ENCODE measurements around the gene FARS2.

FARS2 gene

GRCh38 chr6:5499644-5500306, 238.5 kb downstream of the FARS2 start:
- TF ChIP-seq, protein P1, sequence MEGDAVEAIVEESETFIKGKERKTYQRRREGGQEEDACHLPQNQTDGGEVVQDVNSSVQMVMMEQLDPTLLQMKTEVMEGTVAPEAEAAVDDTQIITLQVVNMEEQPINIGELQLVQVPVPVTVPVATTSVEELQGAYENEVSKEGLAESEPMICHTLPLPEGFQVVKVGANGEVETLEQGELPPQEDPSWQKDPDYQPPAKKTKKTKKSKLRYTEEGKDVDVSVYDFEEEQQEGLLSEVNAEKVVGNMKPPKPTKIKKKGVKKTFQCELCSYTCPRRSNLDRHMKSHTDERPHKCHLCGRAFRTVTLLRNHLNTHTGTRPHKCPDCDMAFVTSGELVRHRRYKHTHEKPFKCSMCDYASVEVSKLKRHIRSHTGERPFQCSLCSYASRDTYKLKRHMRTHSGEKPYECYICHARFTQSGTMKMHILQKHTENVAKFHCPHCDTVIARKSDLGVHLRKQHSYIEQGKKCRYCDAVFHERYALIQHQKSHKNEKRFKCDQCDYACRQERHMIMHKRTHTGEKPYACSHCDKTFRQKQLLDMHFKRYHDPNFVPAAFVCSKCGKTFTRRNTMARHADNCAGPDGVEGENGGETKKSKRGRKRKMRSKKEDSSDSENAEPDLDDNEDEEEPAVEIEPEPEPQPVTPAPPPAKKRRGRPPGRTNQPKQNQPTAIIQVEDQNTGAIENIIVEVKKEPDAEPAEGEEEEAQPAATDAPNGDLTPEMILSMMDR (IDR thresholded peaks at IDR 0.05; ENCODE audit: low read depth, low read length, missing control alignments), result no peak
- no peak for DNase-seq (ENCODE audit: extremely low read depth, low read depth)
- H3K4me3 ChIP-seq (replicated peaks; ENCODE audit: low read depth, low read length), result no peak overlapping the region

DNA sequence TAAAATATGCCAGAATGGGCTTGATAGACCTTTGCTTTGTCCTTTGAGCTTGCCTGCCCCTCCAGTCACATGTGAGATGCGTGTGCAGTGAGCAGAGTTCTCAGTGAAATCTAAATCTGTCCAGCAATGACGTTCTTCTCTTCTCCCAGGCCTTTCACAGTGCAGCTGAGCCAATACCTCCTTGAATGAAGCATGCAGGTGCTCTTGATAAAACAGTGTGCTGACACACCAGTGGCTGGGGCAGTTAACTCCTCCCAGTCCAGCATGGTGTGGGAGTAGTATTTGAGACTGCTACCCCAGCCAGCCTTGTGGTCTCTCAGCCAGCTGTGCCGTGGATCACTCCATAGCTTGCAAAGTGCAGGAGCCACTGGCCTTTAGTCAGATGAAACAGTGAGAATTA, 240.5 kb downstream of the FARS2 start:
- H3K4me3 ChIP-seq (replicated peaks; ENCODE audit: low read depth, low read length), result no peak overlapping the region
- TF ChIP-seq, protein P1 (IDR thresholded peaks at IDR 0.05; ENCODE audit: low read depth, low read length, missing control alignments), result no peak
- DNase-seq (ENCODE audit: extremely low read depth, low read depth), result no peak

DNA sequence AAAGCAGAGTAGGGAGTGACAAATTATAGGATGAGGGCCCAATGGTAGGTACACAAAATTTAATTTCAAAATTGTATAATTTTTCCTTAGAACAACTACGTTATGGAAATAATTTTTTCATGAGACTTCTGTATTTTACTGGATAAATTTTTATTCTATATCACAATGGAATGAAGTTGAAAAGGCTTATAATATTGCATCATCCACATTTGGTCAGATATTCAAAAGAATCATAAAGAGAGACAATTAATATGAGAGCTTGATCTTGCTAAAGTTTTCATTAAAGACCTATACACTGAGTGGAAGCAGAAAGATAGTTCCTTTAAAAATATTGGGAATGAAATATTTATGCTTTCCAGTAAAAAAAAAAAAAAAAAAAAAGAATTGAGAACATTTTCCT, 242.8 kb downstream of the FARS2 start:
- no peak for DNase-seq (ENCODE audit: extremely low read depth, low read depth)
- TF ChIP-seq, protein P1 (IDR thresholded peaks at IDR 0.05; ENCODE audit: low read depth, low read length, missing control alignments), result no peak
- no peak overlapping the region for H3K4me3 ChIP-seq (replicated peaks; ENCODE audit: low read depth, low read length)

GRCh38 chr6:5506149-5506548, 244.8 kb downstream of the FARS2 start:
- H3K4me3 ChIP-seq (replicated peaks; ENCODE audit: low read depth, low read length), result no peak overlapping the region
- TF ChIP-seq, protein P1 (IDR thresholded peaks at IDR 0.05; ENCODE audit: low read depth, low read length, missing control alignments), result no peak

GRCh38 chr6:5506597-5506996, 245.3 kb downstream of the FARS2 start:
- TF ChIP-seq, protein P1 (IDR thresholded peaks at IDR 0.05; ENCODE audit: low read depth, low read length, missing control alignments), result no peak
- no peak for DNase-seq (ENCODE audit: extremely low read depth, low read depth)
- H3K4me3 ChIP-seq (replicated peaks; ENCODE audit: low read depth, low read length), result no peak overlapping the region

More at GRCh38 chr6:5506149-5506548, 244.8 kb downstream of the FARS2 start:
- DNase-seq (ENCODE audit: extremely low read depth, low read depth), result no peak

GRCh38 chr6:5507131-5507681, 245.9 kb downstream of the FARS2 start:
- no peak for DNase-seq (ENCODE audit: extremely low read depth, low read depth)
- TF ChIP-seq, protein P1 (IDR thresholded peaks at IDR 0.05; ENCODE audit: low read depth, low read length, missing control alignments), result no peak
- H3K4me3 ChIP-seq (replicated peaks; ENCODE audit: low read depth, low read length), result no peak overlapping the region
